Measurements from ENCODE around the gene NCOA7. TPM values are rescaled to one million over a fixed set of nuclear protein-coding genes. Genes with fewer than 3 reads are reported as not detected.

Gene NCOA7
- total and polyA plus RNA-seq, 2 of the 8 experiments (the other 6 are each of a cell fraction or from before 2014, with no cell fraction given): 2.6 to 10.7 TPM

DNA sequence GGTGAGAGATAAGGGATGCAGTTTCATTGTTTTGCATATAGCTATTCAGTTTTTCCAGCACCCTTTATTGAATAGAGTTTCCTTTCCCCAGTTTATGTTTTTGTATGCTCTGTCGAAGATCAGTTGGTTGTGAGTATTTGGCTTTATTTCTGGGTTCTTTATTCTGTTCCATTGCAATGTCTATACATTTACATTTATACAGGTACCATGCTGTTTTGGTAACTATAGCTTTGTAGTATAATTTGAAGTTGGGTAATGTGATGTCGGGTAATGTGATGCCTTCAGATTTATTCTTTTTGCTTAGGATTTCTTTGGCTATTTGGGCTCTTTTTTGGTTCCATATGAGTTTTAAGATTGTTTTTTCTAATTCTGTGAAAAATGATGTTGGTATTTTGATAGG is 61.8 kb downstream of the NCOA7 start:
- no peak for FAIRE-seq
- 0 out of 2 replicates have a peak, but pooled peaks cover 3% of the 10 kb centered on the region for H3K79me1 ChIP-seq (ENCODE audit: low read depth, low read length)

More for the DNA sequence above, 61.8 kb downstream of the NCOA7 start:
- Histone ChIP-seq H3K14ac (ENCODE audit: insufficient read length) (no peak overlapping the region), H3K4ac (replicated peaks; ENCODE audit: insufficient read length, low read depth, low read length) (no peak overlapping the region), H2BK15ac (ENCODE audit: low read length) (no peak overlapping the region), H3K23me2 (ENCODE audit: low read depth, low read length) (no peaks in the 10 kb centered on the region), H3K4me1 (replicated peaks in 1 of 4; ENCODE audit: control insufficient read depth in 3 of 4, insufficient read depth in 4 of 4, low read length in 3 of 4) (no peaks in the 10 kb centered on the region), H3K79me2 (ENCODE audit: control insufficient read depth in 1 of 2, insufficient read depth in 2 of 2, low read length in 2 of 2) (no peaks in the 10 kb centered on the region), H3K18ac (ENCODE audit: extremely low read depth, low read length) (no peak overlapping the region), H4K8ac (ENCODE audit: extremely low read depth, insufficient read depth, low read length) (no peak overlapping the region), H3K9me3 (ENCODE audit: insufficient read depth in 2 of 2, low read depth in 1 of 2, low read length in 1 of 2) (no peaks in the 10 kb centered on the region), H4K5ac (ENCODE audit: insufficient read length, low read depth, low read length) (no peak overlapping the region), H2AFZ (ENCODE audit: low read length) (no peak overlapping the region), H2AK5ac (ENCODE audit: low read depth, low read length) (no peak overlapping the region), H3K27ac (ENCODE audit: low read depth, low read length) (no peak overlapping the region), H2BK5ac (ENCODE audit: low read depth, low read length) (no peak overlapping the region), H3K4me2 (ENCODE audit: insufficient read depth in 1 of 2, low read depth in 2 of 2, low read length in 2 of 2) (no peak overlapping the region), H2BK12ac (ENCODE audit: low read depth, low read length) (no peak overlapping the region), H3K4me3 (ENCODE audit: extremely low read depth in 1 of 4, insufficient read depth in 2 of 4, low read depth in 3 of 4, low read length in 4 of 4) (no peak overlapping the region), H3K9ac (replicated peaks in 1 of 4; ENCODE audit: extremely low read depth in 1 of 4, low read depth in 3 of 4, low read length in 3 of 4) (no peak overlapping the region), H4K20me1 (replicated peaks in 1 of 2; ENCODE audit: control insufficient read depth in 1 of 2, insufficient read depth in 2 of 2, low read length in 2 of 2) (no peaks in the 10 kb centered on the region), H3K27me3 (replicated peaks in 1 of 4; ENCODE audit: control insufficient read depth in 3 of 4, extremely low read depth in 1 of 4, insufficient read depth in 3 of 4, low read length in 3 of 4) (no peaks in the 10 kb centered on the region), H2BK20ac (ENCODE audit: low read length) (no peak overlapping the region), H3K56ac (replicated peaks; ENCODE audit: insufficient read length, low read depth, low read length) (no peak overlapping the region), H3K23ac (ENCODE audit: insufficient read length) (no peak overlapping the region), H3K36me3 (ENCODE audit: control insufficient read depth in 2 of 4, insufficient read depth in 4 of 4, low read length in 3 of 4) (no peaks in the 10 kb centered on the region), H4K91ac (replicated peaks; ENCODE audit: insufficient read length, low read length) (no peak overlapping the region), H2BK120ac (replicated peaks; ENCODE audit: low read depth, low read length) (no peak overlapping the region)
- CTCF ChIA-PET (ENCODE audit: partially characterized antibody): interaction anchor here (1.1 to 1.5 kb wide), 2 partner anchors 101 to 104 kb away, joined by 3 to 8 read pairs; partner anchors contain the start of gene HINT3
- 89% methylated on average over 2 of the region's 2 CpGs; no CpG with 5 or more reads in 1 of the 2 experiments for WGBS, 2 experiments (ENCODE audit: extremely low coverage in 1 of 2, insufficient coverage in 1 of 2, insufficient read length in 1 of 2, insufficient replicate concordance in 2 of 2, low coverage in 1 of 2, low lambda C conversion rate in 2 of 2, missing lambda C conversion rate in 1 of 2)
- DNase-seq (ENCODE audit: low read depth in 1 of 2, low spot score in 2 of 2): no peak
- POLR2A ChIA-PET (ENCODE audit: partially characterized antibody): no interaction called here
- TF ChIP-seq RFX5 (IDR thresholded peaks at IDR 0.05; ENCODE audit: borderline replicate concordance, low read depth, low read length) (no peak), SP2 (IDR thresholded peaks at IDR 0.05; ENCODE audit: low read length) (no peak), HDAC2 (IDR thresholded peaks at IDR 0.05; ENCODE audit: borderline replicate concordance in 1 of 2, low read depth in 2 of 2, low read length in 2 of 2) (no peak), ZNF274 (IDR thresholded peaks at IDR 0.05; ENCODE audit: borderline replicate concordance, extremely low read depth, low read length) (no peak)
